Thoracic aorta (tissue), 2 donors: ENCODE results near the gene GPSM1. TPM values are rescaled to one million over a fixed set of nuclear protein-coding genes. Genes with fewer than 3 reads are reported as not detected.
A peak's percentile ranks its signal among the peaks of the same experiment; 100 is the strongest.

Source experiments
- ATAC-seq: fragments of 150-250 bp; one replicate; pipeline ENCODE4 v1.8.0; 2017; ENCODE audit warnings: low read depth; ENCODE audit not compliant: insufficient number of reproducible peaks, low FRiP score
- DNase-seq: peaks from one replicate; pipeline ENCODE4 v3.0.0-alpha.2; 2020; ENCODE audit warnings: low spot score
- H3K27ac ChIP-seq, 2 donors: fragments of 200-600 bp; sonication (generic); 1 replicate in 1 of 2; 2 replicates in 1 of 2; pipeline ENCODE4 v1.5.1; 2016; ENCODE audit warnings: mild to moderate bottlenecking in 2 of 2, moderate library complexity in 2 of 2
- H3K27me3 ChIP-seq: fragments of 200-600 bp; sonication (generic); replicated peaks from 2 replicates; pipeline ENCODE4 v1.6.0; 2016; ENCODE audit warnings: mild to moderate bottlenecking; ENCODE audit not compliant: insufficient read depth
- H3K36me3 ChIP-seq: fragments of 200-600 bp; sonication (generic); one replicate; pipeline ENCODE4 v1.5.1; 2016
- H3K4me1 ChIP-seq, 2 donors: fragments of 200-600 bp; sonication (generic); 1 replicate in 1 of 2; 2 replicates in 1 of 2; pipeline versions ENCODE4 v1.5.1 to v1.6.0; 2016; ENCODE audit warnings: low read depth in 2 of 2, mild to moderate bottlenecking in 1 of 2; ENCODE audit not compliant: control insufficient read depth in 1 of 2
- H3K4me3 ChIP-seq: fragments of 200-600 bp; sonication (generic); 2 replicates; pipeline ENCODE4 v1.5.1; 2016; ENCODE audit warnings: mild to moderate bottlenecking
- H3K9me3 ChIP-seq: fragments of 200-600 bp; sonication (generic); 2 replicates; pipeline ENCODE4 v1.5.1; 2016
- CTCF ChIP-seq: fragments of 200-600 bp; sonication (generic); IDR thresholded peaks from one replicate; pipeline ENCODE4 v1.5.1; 2019; ENCODE audit warnings: antibody characterized with exemption
- total RNA-seq, 2 donors: library from RNA; depleted of rRNA; stranded (reverse); fragments of >200 nt; gene quantifications; one replicate each; pipeline versions ENCODE4 v1.1.0 to v1.2.3, GENCODE V29; 2016

The GPSM1 gene
- total RNA-seq, 2 donors from 2014 or later: 29.2 to 33.6 TPM

- Histone ChIP-seq H3K9me3 (no peaks in the 10 kb centered on the region), H3K36me3 (no peaks in the 10 kb centered on the region), H3K4me3 (peak overlapping the region; percentile 68), H3K4me1 (peaks cover 24 to 36% of the 10 kb centered on the region in 2 donors), H3K27me3 (no peaks in the 10 kb centered on the region), H3K27ac (peak overlapping the region; percentile 67 to 73)
- TF ChIP-seq CTCF: no peak
- ATAC-seq (no peak), DNase-seq (no peak)
These were observed 1.1 kb upstream of the GPSM1 start for GRCh38 chr9:136326061-136326760.

- no peak for TF ChIP-seq CTCF
- H3K4me3 ChIP-seq: peak overlapping the region; percentile 68
- peaks cover 24 to 36% of the 10 kb centered on the region in 2 donors for H3K4me1 ChIP-seq
- no peaks in the 10 kb centered on the region for H3K9me3 ChIP-seq
- ATAC-seq: no peak
- no peaks in the 10 kb centered on the region for H3K27me3 ChIP-seq
- no peak for DNase-seq
- H3K36me3 ChIP-seq: no peaks in the 10 kb centered on the region
- peak overlapping the region; percentile 67 to 73 for H3K27ac ChIP-seq
These were observed 507 bp upstream of the GPSM1 start for GRCh38 chr9:136326761-136327303.

GRCh38 chr9:136328011-136328621 lies 777 bp downstream of the GPSM1 start:
- Histone ChIP-seq H3K27ac (peak overlapping the region; percentile 31 to 41), H3K4me3 (peak overlapping the region; percentile 68), H3K36me3 (no peaks in the 10 kb centered on the region), H3K4me1 (peaks cover 24 to 36% of the 10 kb centered on the region in 2 donors), H3K27me3 (no peaks in the 10 kb centered on the region), H3K9me3 (no peaks in the 10 kb centered on the region)
- DNase-seq (no peak), ATAC-seq (no peak)
- no peak for TF ChIP-seq CTCF

GRCh38 chr9:136328622-136329041 lies 1.3 kb downstream of the GPSM1 start:
- no peaks in the 10 kb centered on the region for H3K27me3 ChIP-seq
- peak overlapping the region; percentile 68 for H3K4me3 ChIP-seq
- H3K27ac ChIP-seq: peak overlapping the region; percentile 31 to 41
- TF ChIP-seq CTCF: no peak
- ATAC-seq: no peak
- no peaks in the 10 kb centered on the region for H3K9me3 ChIP-seq
- H3K36me3 ChIP-seq: no peaks in the 10 kb centered on the region
- H3K4me1 ChIP-seq: peaks cover 24 to 36% of the 10 kb centered on the region in 2 donors
- DNase-seq: no peak

- Histone ChIP-seq H3K36me3 (no peaks in the 10 kb centered on the region), H3K9me3 (no peaks in the 10 kb centered on the region), H3K27me3 (no peaks in the 10 kb centered on the region), H3K4me3 (peak overlapping the region; percentile 68), H3K27ac (no peak overlapping the region), H3K4me1 (peaks cover 24 to 36% of the 10 kb centered on the region in 2 donors)
- ATAC-seq (no peak), DNase-seq (no peak)
- no peak for TF ChIP-seq CTCF
These were observed 1.9 kb downstream of the GPSM1 start for GRCh38 chr9:136329211-136329627.
